Chondrocyte (in vitro differentiated cells): ENCODE results near the gene STEAP1B. TPM values are rescaled to one million over a fixed set of nuclear protein-coding genes. Genes with fewer than 3 reads are reported as not detected.

ENCODE experiments used
- DNase-seq: peaks from one replicate; pipeline ENCODE4 v3.0.0; 2021; ENCODE audit warnings: mixed read lengths, low spot score
- H3K27ac Mint-ChIP-seq: one replicate; pipeline ENCODE4 v1.8.0; 2021; ENCODE audit warnings: mild to moderate bottlenecking, moderate library complexity, mixed read lengths; ENCODE audit not compliant: unreplicated experiment
- H3K27me3 Mint-ChIP-seq: 2 replicates; pipeline ENCODE4 v1.8.0; 2021; ENCODE audit warnings: low read depth, mixed read lengths
- H3K36me3 Mint-ChIP-seq: 2 replicates; pipeline ENCODE4 v1.8.0; 2021; ENCODE audit warnings: low read depth, mixed read lengths
- H3K4me1 Mint-ChIP-seq: 2 replicates; pipeline ENCODE4 v1.8.0; 2021; ENCODE audit warnings: low read depth, mild to moderate bottlenecking, mixed read lengths
- H3K4me3 Mint-ChIP-seq: one replicate; pipeline ENCODE4 v1.8.0; 2021; ENCODE audit warnings: mild to moderate bottlenecking, moderate library complexity, mixed read lengths; ENCODE audit not compliant: unreplicated experiment
- H3K9me3 Mint-ChIP-seq: 2 replicates; pipeline ENCODE4 v1.8.0; 2021; ENCODE audit warnings: low read depth, mixed read lengths
- CTCF ChIP-seq: fragments of 200-600 bp; sonication (generic); IDR thresholded peaks from 2 replicates; pipeline ENCODE4 v1.5.0; 2021; ENCODE audit warnings: antibody characterized with exemption, mild to moderate bottlenecking, moderate library complexity
- total RNA-seq: library from RNA; stranded (reverse); gene quantifications from 3 replicates; pipeline ENCODE4 v1.2.1, GENCODE V29; 2021

The STEAP1B gene
- total RNA-seq, 1 donor from 2014 or later = 4.2 TPM

- Mint-ChIP-seq H3K4me3 (no peak overlapping the region), H3K27me3 (no peaks in the 10 kb centered on the region), H3K4me1 (peaks cover 21% of the 10 kb centered on the region), H3K36me3 (no peaks in the 10 kb centered on the region), H3K27ac (peak overlapping the region; percentile 55), H3K9me3 (no peaks in the 10 kb centered on the region)
- no peak for DNase-seq
- no peak for TF ChIP-seq CTCF
Observed at GRCh38 chr7:22378199-22378980, 121.6 kb downstream of the STEAP1B start.

GRCh38 chr7:22377703-22378102 lies 122.3 kb downstream of the STEAP1B start:
- Mint-ChIP-seq H3K27ac (peak overlapping the region; percentile 46), H3K9me3 (no peaks in the 10 kb centered on the region), H3K4me3 (no peak overlapping the region), H3K27me3 (no peaks in the 10 kb centered on the region), H3K36me3 (no peaks in the 10 kb centered on the region), H3K4me1 (peaks cover 21% of the 10 kb centered on the region)
- no peak for TF ChIP-seq CTCF
- no peak for DNase-seq

- no peak for DNase-seq
- H3K27ac Mint-ChIP-seq = no peak overlapping the region
- peaks cover under 1% of the 10 kb centered on the region for H3K27me3 Mint-ChIP-seq
- peaks cover 21% of the 10 kb centered on the region for H3K4me1 Mint-ChIP-seq
- no peaks in the 10 kb centered on the region for H3K36me3 Mint-ChIP-seq
- no peak for TF ChIP-seq CTCF
- no peaks in the 10 kb centered on the region for H3K9me3 Mint-ChIP-seq
- no peak overlapping the region for H3K4me3 Mint-ChIP-seq
Observed at GRCh38 chr7:22375359-22376048, 124.5 kb downstream of the STEAP1B start.

- Mint-ChIP-seq H3K36me3 (no peaks in the 10 kb centered on the region), H3K4me3 (no peak overlapping the region), H3K27me3 (peaks cover 5% of the 10 kb centered on the region), H3K4me1 (peaks cover 17% of the 10 kb centered on the region), H3K9me3 (no peaks in the 10 kb centered on the region), H3K27ac (no peak overlapping the region)
- no peak for DNase-seq
- TF ChIP-seq CTCF = no peak
Observed at GRCh38 chr7:22373911-22374310, 126.1 kb downstream of the STEAP1B start.

GRCh38 chr7:22373388-22373787 lies 126.6 kb downstream of the STEAP1B start:
- no peaks in the 10 kb centered on the region for H3K9me3 Mint-ChIP-seq
- peaks cover 5% of the 10 kb centered on the region for H3K27me3 Mint-ChIP-seq
- H3K4me3 Mint-ChIP-seq = no peak overlapping the region
- no peak for DNase-seq
- H3K36me3 Mint-ChIP-seq = no peaks in the 10 kb centered on the region
- no peak overlapping the region for H3K27ac Mint-ChIP-seq
- H3K4me1 Mint-ChIP-seq = peaks cover 17% of the 10 kb centered on the region
- TF ChIP-seq CTCF = no peak
